22Rv1 (cell line): ENCODE results near the gene SCN3A.

ENCODE experiments used
- H3K27ac ChIP-seq: fragments of 450-650 bp; 2 replicates; pipeline ENCODE4 v1.5.1; 2017
- CTCF ChIP-seq: fragments of 450-650 bp; IDR thresholded peaks from 2 replicates; pipeline ENCODE4 v1.5.1; 2017; ENCODE audit warnings: mild to moderate bottlenecking
- ZFX ChIP-seq: fragments of 450-650 bp; IDR thresholded peaks from 2 replicates; pipeline ENCODE4 v1.6.1; 2017; ENCODE audit warnings: antibody characterized with exemption, borderline replicate concordance

SCN3A gene

GRCh38 chr2:165114346-165114939, 89.4 kb downstream of the SCN3A start:
- H3K27ac ChIP-seq, result no peak overlapping the region
- TF ChIP-seq CTCF (no peak), ZFX (no peak)

- TF ChIP-seq CTCF, result no peak
- no peak for TF ChIP-seq ZFX
- no peak overlapping the region for H3K27ac ChIP-seq
Observed at GRCh38 chr2:165113414-165113813, 90.4 kb downstream of the SCN3A start.

DNA sequence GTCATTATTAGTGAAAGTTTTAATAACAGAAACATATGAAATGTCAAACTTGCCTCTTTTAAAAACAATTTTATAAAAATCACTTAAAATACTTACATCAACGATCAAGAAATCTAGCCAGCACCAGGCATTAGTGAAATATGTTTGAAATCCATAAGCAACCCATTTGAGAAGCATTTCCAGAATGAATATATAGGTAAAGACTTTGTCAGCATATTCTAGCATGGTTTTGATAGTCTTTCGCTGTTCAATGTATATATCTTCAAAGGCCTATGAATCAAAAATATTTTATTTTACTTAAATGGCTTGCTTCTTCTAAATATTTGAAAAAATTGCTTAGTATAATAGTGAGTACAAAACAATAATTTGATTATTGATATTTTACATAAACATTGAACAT, 91.1 kb downstream of the SCN3A start:
- TF ChIP-seq ZFX, result no peak
- TF ChIP-seq CTCF, result no peak
- no peak overlapping the region for H3K27ac ChIP-seq

DNA sequence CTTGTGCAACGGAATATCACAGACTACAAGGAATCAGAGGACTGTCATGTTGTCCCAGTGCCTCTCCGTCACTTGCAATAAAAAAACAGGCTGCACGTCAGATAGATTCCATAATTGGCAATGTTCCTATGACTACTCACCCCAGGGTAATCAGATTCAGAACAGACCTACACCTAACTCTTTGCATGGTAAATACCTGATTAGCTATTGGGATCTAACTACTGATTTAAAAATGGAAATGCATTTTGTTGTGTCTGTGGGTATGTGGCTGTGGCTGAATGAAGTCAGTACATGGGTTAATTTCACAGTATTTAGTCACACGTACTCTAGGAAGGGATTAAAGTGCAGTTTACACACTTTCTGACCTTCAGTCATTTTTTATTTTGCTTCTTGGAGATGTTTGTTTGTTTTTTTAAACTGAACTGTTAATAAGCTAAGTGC, 91.7 kb downstream of the SCN3A start:
- H3K27ac ChIP-seq, result no peak overlapping the region
- TF ChIP-seq ZFX (no peak), CTCF (no peak)

DNA sequence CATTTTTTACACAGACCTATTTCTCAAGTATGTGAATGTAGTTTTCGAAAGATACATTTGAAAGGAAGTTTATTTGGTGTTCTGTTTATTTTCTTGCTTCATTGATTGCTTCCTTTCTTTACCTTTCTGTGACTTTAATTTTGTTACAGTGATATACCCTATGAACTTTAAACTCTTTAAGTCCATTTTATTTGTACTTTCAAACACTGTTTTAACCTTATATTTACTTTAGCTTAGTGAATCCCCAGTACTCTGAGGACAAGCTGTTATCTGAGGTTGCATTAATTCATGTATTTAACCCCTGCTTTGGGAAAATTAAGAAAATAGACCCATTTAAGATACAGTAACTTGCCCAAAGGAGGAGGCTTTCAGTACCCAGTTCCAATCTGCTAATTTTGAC, 93.5 kb downstream of the SCN3A start:
- TF ChIP-seq CTCF (no peak), ZFX (no peak)
- H3K27ac ChIP-seq, result no peak overlapping the region

GRCh38 chr2:165109915-165110314, 93.9 kb downstream of the SCN3A start:
- TF ChIP-seq ZFX (no peak), CTCF (no peak)
- H3K27ac ChIP-seq, result no peak overlapping the region

DNA sequence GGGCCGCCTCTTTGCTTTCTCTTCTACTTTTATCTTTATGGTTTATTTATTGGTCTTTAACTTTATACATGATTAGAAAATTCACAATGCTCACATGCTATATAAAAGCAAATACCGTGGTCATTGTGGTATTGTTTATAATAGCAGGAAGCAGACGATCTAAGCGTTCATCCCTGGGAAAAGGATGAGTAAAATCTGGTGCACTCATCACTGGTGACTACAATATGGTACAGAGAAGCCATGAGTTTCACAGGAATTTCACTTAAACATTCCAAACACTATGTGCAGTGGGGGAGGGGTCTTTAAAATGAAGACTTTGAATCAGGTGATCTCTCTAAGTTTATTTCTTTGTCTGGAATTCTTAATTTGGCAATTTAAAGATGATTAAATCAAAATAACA, 97.9 kb downstream of the SCN3A start:
- no peak overlapping the region for H3K27ac ChIP-seq
- no peak for TF ChIP-seq ZFX
- no peak for TF ChIP-seq CTCF
